Glomerular visceral epithelial cell (primary cell): ENCODE measurements around the gene PIEZO2.

Experiments
- DNase-seq: peaks from one replicate; pipeline ENCODE4 v3.0.0-alpha.2; 2016; ENCODE audit errors: extremely low spot score

PIEZO2 gene

GRCh38 chr18:10791169-10791831 lies 358.1 kb downstream of the PIEZO2 start:
- DNase-seq: no peak

- no peak for DNase-seq
Measured at GRCh38 chr18:10789180-10789579, 360.2 kb downstream of the PIEZO2 start.

- peak; percentile 84 for DNase-seq
Measured at GRCh38 chr18:10787293-10787901, 362.0 kb downstream of the PIEZO2 start.

- DNase-seq: no peak
Measured at GRCh38 chr18:10785798-10786197, 363.6 kb downstream of the PIEZO2 start.

- DNase-seq: no peak
Measured at GRCh38 chr18:10784596-10785202, 364.7 kb downstream of the PIEZO2 start.

- no peak for DNase-seq
Measured at GRCh38 chr18:10783941-10784340, 365.4 kb downstream of the PIEZO2 start.

- no peak for DNase-seq
Measured at GRCh38 chr18:10776493-10776892, 372.9 kb downstream of the PIEZO2 start.

- no peak for DNase-seq
Measured at GRCh38 chr18:10775026-10775425, 374.3 kb downstream of the PIEZO2 start.

- no peak for DNase-seq
Measured at GRCh38 chr18:10771053-10771709, 378.2 kb downstream of the PIEZO2 start.

- no peak for DNase-seq
Measured at GRCh38 chr18:10770264-10770663, 379.1 kb downstream of the PIEZO2 start.

GRCh38 chr18:10768221-10768620 lies 381.1 kb downstream of the PIEZO2 start:
- DNase-seq: no peak

GRCh38 chr18:10767658-10768057 lies 381.7 kb downstream of the PIEZO2 start:
- no peak for DNase-seq

- no peak for DNase-seq
Measured at GRCh38 chr18:10760986-10761385, 388.4 kb downstream of the PIEZO2 start.

GRCh38 chr18:10759241-10759640 lies 390.1 kb downstream of the PIEZO2 start:
- no peak for DNase-seq

- no peak for DNase-seq
Measured at GRCh38 chr18:10757946-10758345, 391.4 kb downstream of the PIEZO2 start.

GRCh38 chr18:10757349-10757748 lies 392.0 kb downstream of the PIEZO2 start:
- no peak for DNase-seq

- no peak for DNase-seq
Measured at GRCh38 chr18:10755855-10756254, 393.5 kb downstream of the PIEZO2 start.

- DNase-seq: no peak
Measured at GRCh38 chr18:10754128-10754527, 395.2 kb downstream of the PIEZO2 start.

GRCh38 chr18:10752382-10752781 lies 397.0 kb downstream of the PIEZO2 start:
- DNase-seq: no peak

GRCh38 chr18:10751653-10752052 lies 397.7 kb downstream of the PIEZO2 start:
- no peak for DNase-seq

GRCh38 chr18:10750191-10751035 lies 399.0 kb downstream of the PIEZO2 start:
- DNase-seq: no peak

GRCh38 chr18:10748641-10749040 lies 400.7 kb downstream of the PIEZO2 start:
- DNase-seq: no peak
